ENCODE data around the gene JAKMIP1.

GRCh38 chr4:6118201-6118600 is 82.1 kb downstream of the JAKMIP1 start:
- TF ChIP-seq SP1 (IDR thresholded peaks at IDR 0.05) (no peak), PKNOX1 (IDR thresholded peaks at IDR 0.05) (no peak), ELF4 (IDR thresholded peaks at IDR 0.05) (no peak), TARDBP (IDR thresholded peaks at IDR 0.05) (no peak), FOXK2 (IDR thresholded peaks at IDR 0.05) (no peak)
